ENCODE results near the gene NAV2. TPM values are rescaled to one million over a fixed set of nuclear protein-coding genes. Genes with fewer than 3 reads are reported as not detected.

Gene NAV2
- total and polyA plus RNA-seq, 12 donors, result 6.9 to 34.7 (median 20.2) TPM

GRCh38 chr11:19905280-19905853 is 192.7 kb downstream of the NAV2 start:
- DNase-seq (no peak), ATAC-seq (peak in 6 of 8 donors; percentile 29 to 55 (median 43))
- no peaks in the 10 kb centered on the region for H3K27me3 ChIP-seq
- H3K4me1 ChIP-seq, result peaks cover 0 to 14% (median 4%) of the 10 kb centered on the region in 9 donors
- no peaks in the 10 kb centered on the region for H3K9me3 ChIP-seq
- WGBS, 2 donors, result 8 to 15% methylated on average over 2 of the region's 2 CpGs
- intact Hi-C loops (cut with DNase I), result loop anchor here in 7 of 10 donors (2.0 to 10.0 kb wide), 4 partner anchors 91 to 347 kb away; no protein-coding TSS in a partner anchor
- peaks cover 0 to 4% (median 0%) of the 10 kb centered on the region in 9 donors for H3K36me3 ChIP-seq
- peak overlapping the region in 3 of 10 donors; percentile 15 to 44 (median 18) for H3K27ac ChIP-seq
- no peak overlapping the region for H3K4me3 ChIP-seq
- peak; percentile 41 to 69 (median 63) for TF ChIP-seq CTCF (IDR thresholded peaks at IDR 0.05)

GRCh38 chr11:19906126-19906525 is 193.5 kb downstream of the NAV2 start:
- DNase-seq, result no peak
- peaks cover 0 to 14% (median 7%) of the 10 kb centered on the region in 9 donors for H3K4me1 ChIP-seq
- WGBS, 2 donors, result 92 to 94% methylated on average over 3 of the region's 3 CpGs
- no peak for TF ChIP-seq CTCF (IDR thresholded peaks at IDR 0.05)
- no peaks in the 10 kb centered on the region for H3K9me3 ChIP-seq
- no peak for ATAC-seq
- H3K27me3 ChIP-seq, result no peaks in the 10 kb centered on the region
- peaks cover 0 to 4% (median 0%) of the 10 kb centered on the region in 9 donors for H3K36me3 ChIP-seq
- intact Hi-C loops (cut with DNase I), result loop anchor here in 6 of 10 donors (10.0 kb wide), 3 partner anchors 91 to 161 kb away; no protein-coding TSS in a partner anchor
- H3K4me3 ChIP-seq, result no peak overlapping the region
- no peak overlapping the region for H3K27ac ChIP-seq

GRCh38 chr11:19907008-19907579 is 194.5 kb downstream of the NAV2 start:
- 78 to 79% methylated on average over 5 of the region's 5 CpGs for WGBS, 2 donors

More at GRCh38 chr11:19907008-19907579, 194.5 kb downstream of the NAV2 start:
- Histone ChIP-seq H3K27me3 (no peaks in the 10 kb centered on the region), H3K36me3 (peaks cover 0 to 4% (median 0%) of the 10 kb centered on the region in 9 donors), H3K27ac (no peak overlapping the region), H3K9me3 (no peaks in the 10 kb centered on the region), H3K4me3 (no peak overlapping the region), H3K4me1 (peaks cover 0 to 23% (median 8%) of the 10 kb centered on the region in 9 donors)
- intact Hi-C loops (cut with DNase I), result loop anchor here in 6 of 10 donors (10.0 kb wide), 3 partner anchors 92 to 162 kb away; no protein-coding TSS in a partner anchor
- DNase-seq (no peak), ATAC-seq (no peak)
- no peak for TF ChIP-seq CTCF (IDR thresholded peaks at IDR 0.05)

All from heart right ventricle (tissue), 16 donors.